Measurements from ENCODE around the gene PRADC1.
A peak's percentile ranks its signal among the peaks of the same experiment; 100 is the strongest.
"Not testable (repeated sequence)": the region's sequence is repeated elsewhere in the genome, so short reads cannot be mapped to it uniquely, and the experiment has no call there.

Gene PRADC1

DNA sequence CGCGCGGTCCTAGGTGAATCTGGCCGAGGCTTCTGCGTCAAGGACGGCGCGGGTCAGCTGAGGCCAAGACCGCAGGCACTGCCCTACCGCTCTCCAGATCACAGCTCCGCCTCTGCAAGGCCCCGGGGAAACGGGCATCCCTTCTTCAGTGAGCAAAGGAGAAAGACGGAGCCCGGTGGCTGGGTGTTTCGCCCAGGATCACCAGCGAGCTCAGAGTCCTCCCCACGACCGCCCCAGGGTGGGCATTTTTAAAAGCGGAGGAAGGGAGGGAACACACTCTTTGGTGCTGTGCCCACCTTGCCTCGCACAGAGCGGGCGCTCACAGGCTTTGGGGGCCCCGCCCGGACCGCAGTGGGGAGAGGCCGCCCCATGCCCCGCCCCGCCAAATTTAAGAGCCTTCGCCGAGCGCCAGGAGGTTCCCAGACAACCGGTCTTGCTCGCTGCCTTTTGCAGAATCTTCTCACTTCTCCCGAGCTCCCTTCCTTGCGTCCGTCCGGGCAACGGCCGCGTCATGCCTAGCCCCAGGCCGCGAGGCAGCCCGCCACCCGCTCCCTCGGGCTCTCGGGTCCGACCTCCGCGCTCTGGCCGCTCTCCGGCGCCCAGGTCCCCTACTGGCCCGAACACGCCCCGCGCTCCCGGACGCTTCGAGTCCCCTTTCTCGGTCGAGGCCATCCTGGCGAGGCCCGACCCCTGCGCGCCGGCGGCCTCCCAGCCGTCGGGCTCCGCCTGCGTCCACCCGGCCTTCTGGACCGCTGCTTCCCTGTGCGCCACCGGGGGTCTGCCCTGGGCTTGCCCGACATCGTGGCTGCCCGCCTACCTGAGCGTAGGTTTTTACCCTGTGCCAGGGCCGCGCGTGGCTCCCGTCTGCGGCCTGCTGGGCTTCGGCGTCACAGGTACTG, 30.6 kb downstream of the PRADC1 start, which contains the start of gene NOTO:
NOTO (plus strand) TSS at position 419 of the 899 bp plus-strand sequence; CDS start at position 512, 93 bp downstream.
- Histone ChIP-seq H3K4me3 (ENCODE audit: insufficient read depth, low read depth, low read length) (peak within 1 kb of the TSS; percentile 29), H3K9me3 (ENCODE audit: control insufficient read depth, low read length) (no peaks in the 10 kb centered on the region), H3K36me3 (ENCODE audit: control insufficient read depth, insufficient read depth, low read length) (no peaks in the 10 kb centered on the region), H3K27ac (ENCODE audit: insufficient read depth, low read depth, low read length, poor library complexity, severe bottlenecking) (no peak within 1 kb of the TSS), H3K4me1 (ENCODE audit: control insufficient read depth, insufficient read depth, low read length) (peaks cover 4% of the 10 kb centered on the region), H3K27me3 (ENCODE audit: control insufficient read depth, insufficient read depth, low read length, poor library complexity, severe bottlenecking) (peaks cover 66% of the 10 kb centered on the region)
- WGBS, 2 experiments: 2% methylated on average over 87 of the region's 87 CpGs

GRCh38 chr2:73200281-73200680, 32.8 kb downstream of the PRADC1 start:
- peaks cover 55% of the 10 kb centered on the region for H3K27me3 ChIP-seq (ENCODE audit: control insufficient read depth, insufficient read depth, low read length, poor library complexity, severe bottlenecking)
- H3K4me3 ChIP-seq (ENCODE audit: insufficient read depth, low read depth, low read length); H3K27ac ChIP-seq (ENCODE audit: insufficient read depth, low read depth, low read length, poor library complexity, severe bottlenecking); H3K9me3 ChIP-seq (ENCODE audit: control insufficient read depth, low read length); H3K4me1 ChIP-seq (ENCODE audit: control insufficient read depth, insufficient read depth, low read length); H3K36me3 ChIP-seq (ENCODE audit: control insufficient read depth, insufficient read depth, low read length): not testable (repeated sequence)
- WGBS, 2 experiments: 91 to 94% methylated on average over 10 of the region's 10 CpGs

- Histone ChIP-seq H3K27me3 (ENCODE audit: control insufficient read depth, insufficient read depth, low read length, poor library complexity, severe bottlenecking) (peaks cover 28% of the 10 kb centered on the region), H3K27ac (ENCODE audit: insufficient read depth, low read depth, low read length, poor library complexity, severe bottlenecking) (no peak overlapping the region), H3K4me1 (ENCODE audit: control insufficient read depth, insufficient read depth, low read length) (no peaks in the 10 kb centered on the region), H3K36me3 (ENCODE audit: control insufficient read depth, insufficient read depth, low read length) (no peaks in the 10 kb centered on the region), H3K9me3 (ENCODE audit: control insufficient read depth, low read length) (no peaks in the 10 kb centered on the region), H3K4me3 (ENCODE audit: insufficient read depth, low read depth, low read length) (no peak overlapping the region)
Measured at GRCh38 chr2:73197579-73197978, 35.5 kb downstream of the PRADC1 start.

DNA sequence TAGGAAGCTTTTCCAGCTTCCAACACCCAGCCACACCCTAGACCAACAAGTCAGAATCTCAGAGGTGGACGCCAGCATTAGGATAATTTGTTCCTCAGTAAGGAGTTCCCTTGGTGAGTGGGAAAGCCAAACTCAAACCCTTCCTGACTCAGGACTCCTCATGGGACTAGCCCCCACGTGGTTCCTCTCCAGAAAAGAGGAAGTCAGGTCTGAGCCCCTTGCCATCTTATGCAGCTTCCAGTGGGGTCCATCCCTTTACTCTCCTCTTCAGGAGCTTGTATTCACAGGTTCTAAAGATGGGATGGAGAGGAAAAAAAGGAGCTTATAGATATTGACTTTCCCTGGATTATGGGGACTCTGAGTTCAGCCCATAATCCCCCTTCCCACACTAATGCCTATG, 45.5 kb downstream of the PRADC1 start:
- Histone ChIP-seq H3K36me3 (ENCODE audit: control insufficient read depth, insufficient read depth, low read length) (no peaks in the 10 kb centered on the region), H3K9me3 (ENCODE audit: control insufficient read depth, low read length) (no peaks in the 10 kb centered on the region), H3K27me3 (ENCODE audit: control insufficient read depth, insufficient read depth, low read length, poor library complexity, severe bottlenecking) (peaks cover 9% of the 10 kb centered on the region), H3K27ac (ENCODE audit: insufficient read depth, low read depth, low read length, poor library complexity, severe bottlenecking) (no peak overlapping the region), H3K4me3 (ENCODE audit: insufficient read depth, low read depth, low read length) (no peak overlapping the region), H3K4me1 (ENCODE audit: control insufficient read depth, insufficient read depth, low read length) (no peaks in the 10 kb centered on the region)
- WGBS, 2 experiments: 61 to 68% methylated on average over 2 of the region's 2 CpGs

GRCh38 chr2:73185965-73186364, 47.1 kb downstream of the PRADC1 start:
- Histone ChIP-seq H3K27me3 (ENCODE audit: control insufficient read depth, insufficient read depth, low read length, poor library complexity, severe bottlenecking) (peaks cover 9% of the 10 kb centered on the region), H3K9me3 (ENCODE audit: control insufficient read depth, low read length) (no peaks in the 10 kb centered on the region), H3K4me3 (ENCODE audit: insufficient read depth, low read depth, low read length) (no peak overlapping the region), H3K36me3 (ENCODE audit: control insufficient read depth, insufficient read depth, low read length) (no peaks in the 10 kb centered on the region), H3K4me1 (ENCODE audit: control insufficient read depth, insufficient read depth, low read length) (no peaks in the 10 kb centered on the region), H3K27ac (ENCODE audit: insufficient read depth, low read depth, low read length, poor library complexity, severe bottlenecking) (no peak overlapping the region)
- WGBS, 2 experiments: 88 to 90% methylated on average over 2 of the region's 2 CpGs

Measured in ectodermal cell (in vitro differentiated cells).